ENCODE measurements around the gene ADORA3.

The ADORA3 gene

GRCh38 chr1:111462370-111463028 is 40.9 kb downstream of the ADORA3 start:
- no peaks in the 10 kb centered on the region for H3F3A ChIP-seq (ENCODE audit: insufficient read depth, low read length)
- no peak overlapping the region for H3K27ac ChIP-seq (ENCODE audit: low read length)
- H3K4me3 ChIP-seq (ENCODE audit: low read length) = no peak overlapping the region
- no peaks in the 10 kb centered on the region for H3K9me2 ChIP-seq (replicated peaks; ENCODE audit: insufficient read depth, low read length)
- no peaks in the 10 kb centered on the region for H3K4me1 ChIP-seq (ENCODE audit: low read length)
- no peaks in the 10 kb centered on the region for H4K20me1 ChIP-seq (ENCODE audit: insufficient read depth, low read length)
- TF ChIP-seq EZH2phosphoT487 (IDR thresholded peaks at IDR 0.05; ENCODE audit: low read length) (no peak), EZH2 (optimal IDR thresholded peaks at IDR 0.05; ENCODE audit: low read depth, low read length) (no peak), CTCF (IDR thresholded peaks at IDR 0.05; ENCODE audit: low read length) (no peak)
- no peak overlapping the region for H3K4me2 ChIP-seq (ENCODE audit: low read depth, low read length)
- H3K79me2 ChIP-seq (ENCODE audit: low read length) = no peaks in the 10 kb centered on the region
- no peak overlapping the region for H3K9ac ChIP-seq (ENCODE audit: low read length)
- no peaks in the 10 kb centered on the region for H3K27me3 ChIP-seq (replicated peaks; ENCODE audit: insufficient read depth, low read length)
- no peaks in the 10 kb centered on the region for H3K9me3 ChIP-seq (replicated peaks; ENCODE audit: insufficient read depth, low read length)
- DNase-seq = no peak
- H3K36me3 ChIP-seq (replicated peaks; ENCODE audit: insufficient read depth, low read length) = no peaks in the 10 kb centered on the region; the same call in 1 of the 2 replicates
- H2AFZ ChIP-seq (ENCODE audit: low read length) = no peak overlapping the region

- Histone ChIP-seq H3K27ac (ENCODE audit: low read length) (no peak overlapping the region), H3K4me1 (ENCODE audit: low read length) (no peaks in the 10 kb centered on the region), H3K9ac (ENCODE audit: low read length) (no peak overlapping the region), H3K9me3 (replicated peaks; ENCODE audit: insufficient read depth, low read length) (no peaks in the 10 kb centered on the region), H3K36me3 (replicated peaks; ENCODE audit: insufficient read depth, low read length) (no peaks in the 10 kb centered on the region; the same call in 1 of the 2 replicates), H2AFZ (ENCODE audit: low read length) (no peak overlapping the region), H3F3A (ENCODE audit: insufficient read depth, low read length) (no peaks in the 10 kb centered on the region), H4K20me1 (ENCODE audit: insufficient read depth, low read length) (no peaks in the 10 kb centered on the region), H3K9me2 (replicated peaks; ENCODE audit: insufficient read depth, low read length) (no peaks in the 10 kb centered on the region), H3K79me2 (ENCODE audit: low read length) (no peaks in the 10 kb centered on the region), H3K4me2 (ENCODE audit: low read depth, low read length) (no peak overlapping the region), H3K27me3 (replicated peaks; ENCODE audit: insufficient read depth, low read length) (no peaks in the 10 kb centered on the region), H3K4me3 (ENCODE audit: low read length) (no peak overlapping the region)
- DNase-seq = no peak
- no peak for TF ChIP-seq CTCF (IDR thresholded peaks at IDR 0.05; ENCODE audit: low read length)
- TF ChIP-seq EZH2phosphoT487 (IDR thresholded peaks at IDR 0.05; ENCODE audit: low read length) = no peak
- TF ChIP-seq EZH2 (optimal IDR thresholded peaks at IDR 0.05; ENCODE audit: low read depth, low read length) = no peak
Observed at GRCh38 chr1:111461765-111462164, 41.7 kb downstream of the ADORA3 start.

- H3K79me2 ChIP-seq (ENCODE audit: low read length) = peaks cover 11% of the 10 kb centered on the region
- no peaks in the 10 kb centered on the region for H3K4me1 ChIP-seq (ENCODE audit: low read length)
- DNase-seq = no peak
- no peaks in the 10 kb centered on the region for H3K27me3 ChIP-seq (replicated peaks; ENCODE audit: insufficient read depth, low read length)
- H3F3A ChIP-seq (ENCODE audit: insufficient read depth, low read length) = no peaks in the 10 kb centered on the region
- no peak overlapping the region for H2AFZ ChIP-seq (ENCODE audit: low read length)
- H3K27ac ChIP-seq (ENCODE audit: low read length) = no peak overlapping the region
- H4K20me1 ChIP-seq (ENCODE audit: insufficient read depth, low read length) = no peaks in the 10 kb centered on the region
- TF ChIP-seq EZH2phosphoT487 (IDR thresholded peaks at IDR 0.05; ENCODE audit: low read length) (no peak), EZH2 (optimal IDR thresholded peaks at IDR 0.05; ENCODE audit: low read depth, low read length) (no peak), CTCF (IDR thresholded peaks at IDR 0.05; ENCODE audit: low read length) (no peak)
- no peak overlapping the region for H3K4me3 ChIP-seq (ENCODE audit: low read length)
- H3K9me3 ChIP-seq (replicated peaks; ENCODE audit: insufficient read depth, low read length) = no peaks in the 10 kb centered on the region
- H3K9ac ChIP-seq (ENCODE audit: low read length) = no peak overlapping the region
- H3K9me2 ChIP-seq (replicated peaks; ENCODE audit: insufficient read depth, low read length) = no peaks in the 10 kb centered on the region
- no peaks in the 10 kb centered on the region; the same call in 1 of the 2 replicates for H3K36me3 ChIP-seq (replicated peaks; ENCODE audit: insufficient read depth, low read length)
- H3K4me2 ChIP-seq (ENCODE audit: low read depth, low read length) = no peak overlapping the region
Observed at GRCh38 chr1:111455642-111456031, 47.8 kb downstream of the ADORA3 start.
